ENCODE results near the gene REV3L. TPM values are rescaled to one million over a fixed set of nuclear protein-coding genes. Genes with fewer than 3 reads are reported as not detected.
"Not testable (repeated sequence)": the region's sequence is repeated elsewhere in the genome, so short reads cannot be mapped to it uniquely, and the experiment has no call there.

Gene REV3L
- total RNA-seq: 10 to 100 TPM; 18.8 to 20.9 TPM

GRCh38 chr6:111482959-111483735, at the start of gene REV3L:
REV3L (minus strand) TSS chr6:111483218; CDS start chr6:111482888, 330 bp downstream.
- ChIA-PET CTCF (interaction anchor here (0.6 kb wide), 1 partner anchor 13 kb away, joined by 3 read pairs; no protein-coding TSS in a partner anchor), POLR2A (interaction anchor here (0.5 to 2.4 kb wide), 15 partner anchors 11 to 531 kb away, joined by 3 to 13 read pairs (median 5); partner anchors contain the start of gene TRAF3IP2)

- ChIA-PET POLR2A (no interaction called here), CTCF (no interaction called here)
Measured at GRCh38 chr6:111531185-111531584, 48.2 kb upstream of the REV3L start.

GRCh38 chr6:111530667-111531066, 47.6 kb upstream of the REV3L start:
- ChIA-PET CTCF (no interaction called here), POLR2A (no interaction called here)

- CTCF ChIA-PET: no interaction called here
- POLR2A ChIA-PET: no interaction called here
Measured at GRCh38 chr6:111530218-111530617, 47.2 kb upstream of the REV3L start.

GRCh38 chr6:111527367-111527766, 44.3 kb upstream of the REV3L start:
- ChIA-PET POLR2A (no interaction called here), CTCF (no interaction called here)

- CTCF ChIA-PET: no interaction called here
- POLR2A ChIA-PET: no interaction called here
Measured at GRCh38 chr6:111524735-111525134, 41.7 kb upstream of the REV3L start.

- ChIA-PET POLR2A (no interaction called here), CTCF (no interaction called here)
Measured at GRCh38 chr6:111524252-111524651, 41.2 kb upstream of the REV3L start.

- ChIA-PET POLR2A (interaction anchor here (1.0 kb wide), 1 partner anchor 39 kb away, joined by 3 read pairs; no protein-coding TSS in a partner anchor), CTCF (no interaction called here)
Measured at GRCh38 chr6:111523484-111524167, 40.6 kb upstream of the REV3L start.

- POLR2A ChIA-PET: no interaction called here
- CTCF ChIA-PET: no interaction called here
Measured at GRCh38 chr6:111522393-111523020, 39.5 kb upstream of the REV3L start.

GRCh38 chr6:111521497-111522270, 38.7 kb upstream of the REV3L start:
- CTCF ChIA-PET: no interaction called here
- POLR2A ChIA-PET: no interaction called here

- CTCF ChIA-PET: no interaction called here
- POLR2A ChIA-PET: no interaction called here
Measured at GRCh38 chr6:111520524-111520923, 37.5 kb upstream of the REV3L start.

- CTCF ChIA-PET: no interaction called here
Measured at GRCh38 chr6:111517965-111518364, 34.9 kb upstream of the REV3L start.

GRCh38 chr6:111515259-111515658, 32.2 kb upstream of the REV3L start:
- ChIA-PET POLR2A (interaction anchor here (0.6 kb wide), 1 partner anchor 256 kb away, joined by 4 read pairs; a partner anchor contains a TSS), CTCF (no interaction called here)

More at GRCh38 chr6:111517965-111518364, 34.9 kb upstream of the REV3L start:
- POLR2A ChIA-PET: no interaction called here

- POLR2A ChIA-PET: interaction anchor here (0.6 kb wide), 1 partner anchor 255 kb away, joined by 4 read pairs; a partner anchor contains a TSS
Measured at GRCh38 chr6:111514531-111514930, 31.5 kb upstream of the REV3L start.

GRCh38 chr6:111507219-111507618, 24.2 kb upstream of the REV3L start:
- CTCF ChIA-PET: not testable (repeated sequence)

More at GRCh38 chr6:111514531-111514930, 31.5 kb upstream of the REV3L start:
- CTCF ChIA-PET: not testable (repeated sequence)

GRCh38 chr6:111505498-111505897, 22.5 kb upstream of the REV3L start:
- CTCF ChIA-PET, POLR2A ChIA-PET: not testable (repeated sequence)

More at GRCh38 chr6:111507219-111507618, 24.2 kb upstream of the REV3L start:
- POLR2A ChIA-PET: not testable (repeated sequence)

- POLR2A ChIA-PET: no interaction called here
- CTCF ChIA-PET: no interaction called here
Measured at GRCh38 chr6:111503660-111504059, 20.6 kb upstream of the REV3L start.

- ChIA-PET CTCF (no interaction called here), POLR2A (no interaction called here)
Measured at GRCh38 chr6:111503194-111503593, 20.2 kb upstream of the REV3L start.

- CTCF ChIA-PET: no interaction called here
Measured at GRCh38 chr6:111502154-111502553, 19.1 kb upstream of the REV3L start.

GRCh38 chr6:111499269-111499793, 16.3 kb upstream of the REV3L start:
- ChIA-PET CTCF (no interaction called here), POLR2A (no interaction called here)

More at GRCh38 chr6:111502154-111502553, 19.1 kb upstream of the REV3L start:
- POLR2A ChIA-PET: no interaction called here

Data from activated CD8-positive, alpha-beta memory T cell treated with anti-CD3 and anti-CD28 coated beads for 36 hours (primary cell).